IMR-90 (cell line): ENCODE measurements around the gene TMPRSS3. TPM values are rescaled to one million over a fixed set of nuclear protein-coding genes. Genes with fewer than 3 reads are reported as not detected.

ENCODE experiments used
- ATAC-seq: fragments of 200-7000 bp; cut with Tn5 transposase; 2 replicates; pipeline ENCODE4 v1.9.1; 2020; ENCODE audit warnings: low read depth, mild to moderate bottlenecking, moderate library complexity
- BruUV-seq: library from RNA; stranded (reverse); fragments of 400-500 nt; replicated peaks from 2 replicates; lab custom pipeline; 2021; lab: Mats Ljungman, UMichigan
- CTCF ChIA-PET: fragments of 300-600 bp; formaldehyde crosslinking; extraction: SDS; loops from one replicate; lab custom pipeline; 2021; ENCODE audit warnings: antibody characterized with exemption; lab: Yijun Ruan, JAX
- POLR2A ChIA-PET: fragments of 300-600 bp; sonication (Branson Sonifier 250); formaldehyde crosslinking; loops from one replicate; lab custom pipeline; 2022; ENCODE audit warnings: antibody characterized with exemption; ENCODE audit not compliant: unreplicated experiment; lab: Charles Lee
- DNase-seq: peaks from one replicate; pipeline ENCODE4 v3.0.0; 2013
- H2AFZ ChIP-seq: replicated peaks from 2 replicates; pipeline ENCODE3; 2013; ENCODE audit warnings: low read length, mild to moderate bottlenecking; ENCODE audit not compliant: poor library complexity
- H2AK5ac ChIP-seq: 2 replicates; pipeline ENCODE4 v1.6.1; 2013; ENCODE audit warnings: low read depth, low read length, inconsistent platforms
- H2AK9ac ChIP-seq: replicated peaks from 2 replicates; pipeline ENCODE3; 2013; ENCODE audit warnings: mild to moderate bottlenecking, low read depth, low read length, moderate library complexity; ENCODE audit not compliant: poor library complexity
- H2BK120ac ChIP-seq: 2 replicates; pipeline ENCODE4 v1.6.1; 2013; ENCODE audit warnings: low read depth, low read length, inconsistent platforms
- H2BK15ac ChIP-seq: 3 replicates; pipeline ENCODE4 v1.6.1; 2013; ENCODE audit warnings: low read depth, low read length, inconsistent platforms
- H2BK20ac ChIP-seq: 2 replicates; pipeline ENCODE4 v1.6.1; 2013; ENCODE audit warnings: low read depth, mild to moderate bottlenecking, inconsistent platforms, low read length, moderate library complexity
- H2BK5ac ChIP-seq: 2 replicates; pipeline ENCODE4 v1.6.1; 2013; ENCODE audit warnings: mild to moderate bottlenecking, low read depth, low read length, inconsistent platforms; ENCODE audit not compliant: poor library complexity, severe bottlenecking
- H3K14ac ChIP-seq: replicated peaks from 2 replicates; pipeline ENCODE4 v1.6.1; 2013; ENCODE audit warnings: low read depth, low read length, inconsistent platforms
- H3K18ac ChIP-seq: 2 replicates; pipeline ENCODE4 v1.6.1; 2013; ENCODE audit warnings: low read depth, low read length, control low read depth
- H3K23ac ChIP-seq: 2 replicates; pipeline ENCODE4 v1.6.1; 2013; ENCODE audit warnings: low read depth, low read length, inconsistent platforms
- H3K27ac ChIP-seq: 2 replicates; pipeline ENCODE4 v1.5.1; 2013; ENCODE audit warnings: mild to moderate bottlenecking, control low read depth, low read length; ENCODE audit not compliant: insufficient read depth
- H3K27me3 ChIP-seq: 2 replicates; pipeline ENCODE4 v1.6.1; 2013; ENCODE audit warnings: low read length; ENCODE audit not compliant: control insufficient read depth, insufficient read depth
- H3K36me3 ChIP-seq: 2 replicates; pipeline ENCODE4 v1.6.1; 2013; ENCODE audit warnings: low read length, mixed read lengths; ENCODE audit not compliant: control insufficient read depth, insufficient read depth
- H3K4ac ChIP-seq: 2 replicates; pipeline ENCODE4 v1.6.1; 2013; ENCODE audit warnings: low read depth, low read length, inconsistent platforms
- H3K4me1 ChIP-seq: 2 replicates; pipeline ENCODE4 v1.6.1; 2013; ENCODE audit warnings: low read length, mixed read lengths; ENCODE audit not compliant: control insufficient read depth, insufficient read depth
- H3K4me2 ChIP-seq: 2 replicates; pipeline ENCODE4 v1.6.1; 2013; ENCODE audit warnings: low read depth, mild to moderate bottlenecking, control low read depth, low read length, moderate library complexity
- H3K4me3 ChIP-seq: 2 replicates; pipeline ENCODE4 v1.5.1; 2013; ENCODE audit warnings: low read depth, mild to moderate bottlenecking, control low read depth, low read length, moderate library complexity; ENCODE audit not compliant: insufficient read depth
- H3K56ac ChIP-seq: 2 replicates; pipeline ENCODE4 v1.6.1; 2013; ENCODE audit warnings: low read length, inconsistent platforms; ENCODE audit not compliant: insufficient read depth; ENCODE audit errors: extremely low read depth
- H3K79me1 ChIP-seq, 2 experiments: 2 replicates each; pipeline ENCODE4 v1.6.1; 2013; ENCODE audit warnings: low read length in 2 of 2, inconsistent platforms in 1 of 2, low read depth in 1 of 2
- H3K9ac ChIP-seq: 2 replicates; pipeline ENCODE4 v1.6.1; 2013; ENCODE audit warnings: low read depth, low read length, control low read depth
- H3K9me1 ChIP-seq: 2 replicates; pipeline ENCODE4 v1.6.1; 2013; ENCODE audit warnings: low read length, inconsistent platforms; ENCODE audit not compliant: insufficient read depth
- H3K9me3 ChIP-seq: 2 replicates; pipeline ENCODE4 v1.6.1; 2013; ENCODE audit warnings: low read length; ENCODE audit not compliant: control insufficient read depth, insufficient read depth
- H4K20me1 ChIP-seq: 2 replicates; pipeline ENCODE4 v1.6.1; 2013; ENCODE audit warnings: low read length, inconsistent platforms; ENCODE audit not compliant: insufficient read depth
- H4K5ac ChIP-seq: 2 replicates; pipeline ENCODE4 v1.6.1; 2013; ENCODE audit warnings: mild to moderate bottlenecking, low read depth, low read length, control low read depth
- H4K8ac ChIP-seq, 2 experiments: 2 replicates each; pipeline ENCODE4 v1.6.1; 2013; ENCODE audit warnings: low read depth in 2 of 2, low read length in 2 of 2, control low read depth in 1 of 2, inconsistent platforms in 1 of 2
- H4K91ac ChIP-seq: 2 replicates; pipeline ENCODE4 v1.6.1; 2013; ENCODE audit warnings: low read depth, low read length, inconsistent platforms; ENCODE audit not compliant: insufficient read depth
- BHLHE40 ChIP-seq: fragments of 150-350 bp; IDR thresholded peaks from 2 replicates; pipeline ENCODE4 v1.6.1; 2016; ENCODE audit warnings: mild to moderate bottlenecking, low read depth, low read length
- CEBPB ChIP-seq: IDR thresholded peaks from 2 replicates; pipeline ENCODE4 v1.6.1; 2012; ENCODE audit warnings: low read depth, low read length, improper control_type of control experiment
- CHD1 ChIP-seq: IDR thresholded peaks from 2 replicates; pipeline ENCODE4 v1.6.1; 2012; ENCODE audit warnings: low read depth, low read length, improper control_type of control experiment
- CTCF ChIP-seq: conservative IDR thresholded peaks from 2 replicates; pipeline ENCODE4 v1.5.1; 2012; ENCODE audit warnings: mild to moderate bottlenecking, low read depth, low read length, improper control_type of control experiment
- ELK1 ChIP-seq: fragments of 150-350 bp; IDR thresholded peaks from 2 replicates; pipeline ENCODE4 v1.6.1; 2016; ENCODE audit warnings: low read depth, mild to moderate bottlenecking, low read length, moderate library complexity, borderline replicate concordance
- MAFK ChIP-seq: IDR thresholded peaks from 2 replicates; pipeline ENCODE4 v1.6.1; 2012; ENCODE audit warnings: low read depth, low read length, improper control_type of control experiment
- MAZ ChIP-seq: IDR thresholded peaks from 2 replicates; pipeline ENCODE4 v1.6.1; 2012; ENCODE audit warnings: low read depth, mild to moderate bottlenecking, low read length, improper control_type of control experiment, moderate library complexity, borderline replicate concordance
- MXI1 ChIP-seq: IDR thresholded peaks from 2 replicates; pipeline ENCODE4 v1.6.1; 2012; ENCODE audit warnings: low read depth, mild to moderate bottlenecking, low read length, moderate library complexity, borderline replicate concordance
- NFE2L2 ChIP-seq: fragments of 150-350 bp; IDR thresholded peaks from 2 replicates; pipeline ENCODE4 v1.6.1; 2016; ENCODE audit warnings: low read depth, mild to moderate bottlenecking, low read length
- POLR2A ChIP-seq: IDR thresholded peaks from 2 replicates; pipeline ENCODE4 v1.6.1; 2012; ENCODE audit warnings: mild to moderate bottlenecking, low read depth, low read length
- RCOR1 ChIP-seq: IDR thresholded peaks from 2 replicates; pipeline ENCODE4 v1.6.1; 2012; ENCODE audit warnings: mild to moderate bottlenecking, low read length, improper control_type of control experiment; ENCODE audit not compliant: insufficient replicate concordance
- RFX5 ChIP-seq: IDR thresholded peaks from 2 replicates; pipeline ENCODE4 v1.8.0; 2012; ENCODE audit warnings: low read depth, mild to moderate bottlenecking, low read length, moderate library complexity
- SMC3 ChIP-seq: fragments of 150-350 bp; IDR thresholded peaks from 2 replicates; pipeline ENCODE4 v1.6.1; 2016; ENCODE audit warnings: low read depth, mild to moderate bottlenecking, antibody characterized with exemption, low read length, moderate library complexity
- USF2 ChIP-seq: fragments of 150-350 bp; IDR thresholded peaks from 2 replicates; pipeline ENCODE4 v1.6.1; 2017; ENCODE audit warnings: mild to moderate bottlenecking, antibody characterized with exemption, low read length, low read depth
- WGBS, 2 experiments: methylation state at CpG; one replicate each; pipeline versions ENCODE4 v1.1.5 to v1.1.7; 2013; ENCODE audit warnings: missing lambda C conversion rate in 2 of 2; ENCODE audit not compliant: insufficient read length in 1 of 2; ENCODE audit errors: extremely low coverage in 2 of 2; 5-methylcytosine and 5-hydroxymethylcytosine counted together
- dilution Hi-C: fragments of 300-500 bp; cut with HindIII; formaldehyde crosslinking; loops from one replicate; pipeline ENCODE4 v1.14.3; 2018; ENCODE audit warnings: low sequenced_read_pairs; ENCODE audit not compliant: unreplicated experiment
- in situ Hi-C: fragments of 300-500 bp; cut with MboI; formaldehyde crosslinking; loops from 3 replicates; pipeline ENCODE4 v1.14.3; 2019; ENCODE audit warnings: low sequenced_read_pairs, inconsistent platforms, mixed read lengths
- intact Hi-C: fragments of 100-400 bp; cut with micrococcal nuclease; formaldehyde crosslinking; loops from 2 replicates; pipeline ENCODE4 v1.10.0; 2022
- polyA plus RNA-seq, 3 experiments: library from polyadenylated mRNA; depleted of rRNA; stranded (reverse); fragments of >200 nt; gene quantifications; 2 replicates each; pipeline ENCODE4 v1.2.3, GENCODE V29; 2012; ENCODE audit warnings: low replicate concordance in 1 of 3
- total RNA-seq: library from RNA; depleted of rRNA; stranded (reverse); fragments of >200 nt; gene quantifications from 2 replicates; pipeline ENCODE4 v1.2.3, GENCODE V29; 2012

TMPRSS3 gene
- total and polyA plus RNA-seq, 2 of the 4 experiments (the other 2 are of a cell fraction), result not detected

GRCh38 chr21:42426424-42426823 is 30.6 kb upstream of the TMPRSS3 start:
- H3K27me3 ChIP-seq, result peaks cover 12% of the 10 kb centered on the region
- H3K36me3 ChIP-seq, result no peaks in the 10 kb centered on the region
- no peaks in the 10 kb centered on the region for H4K20me1 ChIP-seq
- H3K9me1 ChIP-seq, result no peaks in the 10 kb centered on the region
- H2BK120ac ChIP-seq, result no peak overlapping the region
- dilution Hi-C loops, result no loop called here
- ChIA-PET POLR2A (no interaction called here), CTCF (no interaction called here)
- no peak overlapping the region for H4K91ac ChIP-seq
- H3K4ac ChIP-seq, result no peak overlapping the region
- H2BK15ac ChIP-seq, result no peak overlapping the region
- 33% methylated on average over 3 of the region's 7 CpGs; no CpG with 5 or more reads in 1 of the 2 experiments for WGBS, 2 experiments
- H3K4me2 ChIP-seq, result no peak overlapping the region
- in situ Hi-C loops, result no loop called here
- intact Hi-C loops, result no loop called here
- no peak overlapping the region for H2BK5ac ChIP-seq
- no peak overlapping the region for H2AFZ ChIP-seq
- no peak overlapping the region for H3K9ac ChIP-seq
- H3K9me3 ChIP-seq, result no peaks in the 10 kb centered on the region
- no peak overlapping the region for H3K56ac ChIP-seq
- H3K18ac ChIP-seq, result no peak overlapping the region
- no peaks in the 10 kb centered on the region for H3K4me1 ChIP-seq
- H2AK5ac ChIP-seq, result no peak overlapping the region
- no peak overlapping the region for H3K4me3 ChIP-seq
- H2BK20ac ChIP-seq, result no peak overlapping the region
- BruUV-seq, result no TSS peak
- no peak overlapping the region for H3K23ac ChIP-seq
- H3K27ac ChIP-seq, result no peak overlapping the region
- no peak overlapping the region for H3K14ac ChIP-seq
- ATAC-seq (no peak), DNase-seq (no peak)
- no peak overlapping the region for H2AK9ac ChIP-seq
- no peak overlapping the region for H4K8ac ChIP-seq
- H3K79me1 ChIP-seq, result no peaks in the 10 kb centered on the region
- TF ChIP-seq MXI1 (no peak), CEBPB (no peak), CTCF (no peak), MAFK (no peak), POLR2A (no peak), MAZ (no peak), USF2 (no peak), ELK1 (no peak), BHLHE40 (no peak), CHD1 (no peak), RCOR1 (no peak), RFX5 (no peak), NFE2L2 (no peak), SMC3 (no peak)
- H4K5ac ChIP-seq, result no peak overlapping the region
